Measurements from ENCODE around the gene ARHGAP42. TPM values are rescaled to one million over a fixed set of nuclear protein-coding genes. Genes with fewer than 3 reads are reported as not detected.

ARHGAP42 gene
- total and polyA plus RNA-seq, 2 experiments from 2014 or later = 0.74 to 2.7 TPM

DNA sequence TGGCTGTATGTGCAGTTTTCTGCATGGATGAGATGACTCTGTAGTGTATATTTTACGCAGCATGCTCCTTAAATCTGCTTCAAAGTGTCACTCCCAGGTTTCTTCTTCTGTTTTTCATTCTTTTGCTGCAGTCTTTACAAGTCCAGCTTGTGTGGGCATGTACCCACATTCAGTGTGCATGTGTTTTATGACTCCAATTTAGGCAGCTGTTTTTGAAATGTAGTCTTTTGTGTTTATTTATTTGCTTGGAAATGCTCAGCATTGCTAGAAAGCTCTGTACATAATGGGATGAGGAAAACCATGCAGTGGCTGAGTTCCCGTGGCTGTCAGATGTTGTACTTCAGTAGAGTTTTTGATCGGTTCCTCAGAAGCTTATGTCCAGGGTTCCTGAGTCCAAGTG is 138.5 kb downstream of the ARHGAP42 start:
- no peak for DNase-seq
- Histone ChIP-seq H3F3A (ENCODE audit: insufficient read depth) (no peaks in the 10 kb centered on the region), H3K4me1 (ENCODE audit: insufficient read depth) (no peaks in the 10 kb centered on the region), H4K20me1 (ENCODE audit: insufficient read depth) (no peaks in the 10 kb centered on the region), H2AFZ (no peak overlapping the region), H3K9me3 (ENCODE audit: low read depth) (no peaks in the 10 kb centered on the region), H3K27ac (no peak overlapping the region), H3K4me3 (no peak overlapping the region), H3K9me2 (ENCODE audit: insufficient read depth) (no peaks in the 10 kb centered on the region), H3K36me3 (ENCODE audit: low read depth) (no peaks in the 10 kb centered on the region), H3K27me3 (replicated peaks; ENCODE audit: insufficient read depth) (no peaks in the 10 kb centered on the region), H3K79me2 (ENCODE audit: insufficient read depth) (no peaks in the 10 kb centered on the region), H3K9ac (no peak overlapping the region), H3K4me2 (ENCODE audit: unreplicated experiment) (no peak overlapping the region)
- 73 to 79% methylated on average over 3 of the region's 3 CpGs for WGBS, 2 experiments (ENCODE audit: low coverage in 1 of 2, low lambda C conversion rate in 2 of 2, missing lambda C conversion rate in 2 of 2)
- in situ Hi-C loops (cut with MboI) = no loop called here
- TF ChIP-seq EZH2 (IDR thresholded peaks at IDR 0.05; ENCODE audit: insufficient read depth, poor library complexity, severe bottlenecking) = no peak
- TF ChIP-seq EZH2phosphoT487 (IDR thresholded peaks at IDR 0.05; ENCODE audit: insufficient read depth, low read depth) = no peak

DNA sequence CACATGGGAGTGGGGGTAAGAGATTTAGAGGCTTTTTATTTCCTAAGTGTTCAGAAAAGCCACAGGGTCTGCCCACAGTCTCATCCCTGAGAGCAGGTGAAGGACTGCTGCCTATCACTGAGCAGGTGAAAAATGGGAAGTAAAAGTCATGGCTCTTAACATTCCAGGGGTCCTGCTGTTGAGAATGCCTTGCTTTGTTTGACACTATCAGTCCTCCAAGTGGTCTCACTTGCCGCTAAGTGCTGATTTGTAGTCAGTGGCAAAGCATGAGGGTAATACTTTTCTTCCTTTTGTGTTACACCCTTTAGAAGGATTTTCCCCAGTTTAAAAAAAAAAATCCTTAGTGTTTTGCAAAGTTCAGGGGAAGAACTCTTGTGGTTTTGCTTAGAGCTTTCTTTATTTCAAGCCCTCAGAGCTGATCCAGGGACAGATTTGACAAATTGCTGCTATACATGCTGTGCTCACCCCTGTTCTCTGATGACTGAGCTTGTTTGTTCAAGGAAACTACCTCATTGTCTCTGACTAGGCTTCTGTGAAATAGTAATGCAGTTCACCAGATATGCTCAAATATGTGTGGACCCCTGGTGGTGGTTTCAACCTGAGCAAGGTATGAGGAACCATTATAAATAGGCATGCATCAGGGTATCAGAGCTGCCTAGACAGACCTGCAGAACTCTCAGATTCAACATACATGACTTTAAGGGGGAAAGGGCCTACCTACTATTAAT is 141.0 kb downstream of the ARHGAP42 start:
- H3K9me3 ChIP-seq (ENCODE audit: low read depth) = no peaks in the 10 kb centered on the region
- no peaks in the 10 kb centered on the region for H3K27me3 ChIP-seq (replicated peaks; ENCODE audit: insufficient read depth)
- H3K36me3 ChIP-seq (ENCODE audit: low read depth) = no peaks in the 10 kb centered on the region
- 100% methylated on average over 1 of the region's 1 CpG for WGBS, 2 experiments (ENCODE audit: low coverage in 1 of 2, low lambda C conversion rate in 2 of 2, missing lambda C conversion rate in 2 of 2)
- in situ Hi-C loops (cut with MboI) = no loop called here
- 0 out of 2 replicates have a peak, but pooled peaks cover 4% of the 10 kb centered on the region for H3F3A ChIP-seq (ENCODE audit: insufficient read depth)
- H3K27ac ChIP-seq = no peak overlapping the region
- no peak for TF ChIP-seq EZH2phosphoT487 (IDR thresholded peaks at IDR 0.05; ENCODE audit: insufficient read depth, low read depth)
- TF ChIP-seq EZH2 (IDR thresholded peaks at IDR 0.05; ENCODE audit: insufficient read depth, poor library complexity, severe bottlenecking) = no peak
- peak; percentile 14 for DNase-seq
- H3K4me3 ChIP-seq = no peak overlapping the region
- H2AFZ ChIP-seq = no peak overlapping the region
- H4K20me1 ChIP-seq (ENCODE audit: insufficient read depth) = no peaks in the 10 kb centered on the region
- H3K9ac ChIP-seq = no peak overlapping the region
- no peak overlapping the region for H3K4me2 ChIP-seq (ENCODE audit: unreplicated experiment)
- H3K4me1 ChIP-seq (ENCODE audit: insufficient read depth) = peaks cover 7% of the 10 kb centered on the region; the same call in 1 of the 2 replicates
- H3K79me2 ChIP-seq (ENCODE audit: insufficient read depth) = no peaks in the 10 kb centered on the region
- no peaks in the 10 kb centered on the region for H3K9me2 ChIP-seq (ENCODE audit: insufficient read depth)

GRCh38 chr11:100830274-100830673 is 143.2 kb downstream of the ARHGAP42 start:
- no peaks in the 10 kb centered on the region for H3K36me3 ChIP-seq (ENCODE audit: low read depth)
- no peak overlapping the region for H2AFZ ChIP-seq
- H3F3A ChIP-seq (ENCODE audit: insufficient read depth) = 0 out of 2 replicates have a peak, but pooled peaks cover 4% of the 10 kb centered on the region
- H3K9me3 ChIP-seq (ENCODE audit: low read depth) = no peaks in the 10 kb centered on the region
- TF ChIP-seq EZH2phosphoT487 (IDR thresholded peaks at IDR 0.05; ENCODE audit: insufficient read depth, low read depth) (no peak), EZH2 (IDR thresholded peaks at IDR 0.05; ENCODE audit: insufficient read depth, poor library complexity, severe bottlenecking) (no peak)
- no peak overlapping the region for H3K4me3 ChIP-seq
- H3K9me2 ChIP-seq (ENCODE audit: insufficient read depth) = no peaks in the 10 kb centered on the region
- H3K4me1 ChIP-seq (ENCODE audit: insufficient read depth) = peaks cover 7% of the 10 kb centered on the region; the same call in 1 of the 2 replicates
- whole genome bisulfite sequencing, 2 experiments (ENCODE audit: low coverage in 1 of 2, low lambda C conversion rate in 2 of 2, missing lambda C conversion rate in 2 of 2) = 75 to 79% methylated on average over 7 of the region's 7 CpGs
- no peak overlapping the region for H3K9ac ChIP-seq
- no peaks in the 10 kb centered on the region for H4K20me1 ChIP-seq (ENCODE audit: insufficient read depth)
- no peak overlapping the region for H3K27ac ChIP-seq
- no peaks in the 10 kb centered on the region for H3K27me3 ChIP-seq (replicated peaks; ENCODE audit: insufficient read depth)
- in situ Hi-C loops (cut with MboI) = no loop called here
- H3K4me2 ChIP-seq (ENCODE audit: unreplicated experiment) = no peak overlapping the region
- DNase-seq = no peak
- H3K79me2 ChIP-seq (ENCODE audit: insufficient read depth) = no peaks in the 10 kb centered on the region

DNA sequence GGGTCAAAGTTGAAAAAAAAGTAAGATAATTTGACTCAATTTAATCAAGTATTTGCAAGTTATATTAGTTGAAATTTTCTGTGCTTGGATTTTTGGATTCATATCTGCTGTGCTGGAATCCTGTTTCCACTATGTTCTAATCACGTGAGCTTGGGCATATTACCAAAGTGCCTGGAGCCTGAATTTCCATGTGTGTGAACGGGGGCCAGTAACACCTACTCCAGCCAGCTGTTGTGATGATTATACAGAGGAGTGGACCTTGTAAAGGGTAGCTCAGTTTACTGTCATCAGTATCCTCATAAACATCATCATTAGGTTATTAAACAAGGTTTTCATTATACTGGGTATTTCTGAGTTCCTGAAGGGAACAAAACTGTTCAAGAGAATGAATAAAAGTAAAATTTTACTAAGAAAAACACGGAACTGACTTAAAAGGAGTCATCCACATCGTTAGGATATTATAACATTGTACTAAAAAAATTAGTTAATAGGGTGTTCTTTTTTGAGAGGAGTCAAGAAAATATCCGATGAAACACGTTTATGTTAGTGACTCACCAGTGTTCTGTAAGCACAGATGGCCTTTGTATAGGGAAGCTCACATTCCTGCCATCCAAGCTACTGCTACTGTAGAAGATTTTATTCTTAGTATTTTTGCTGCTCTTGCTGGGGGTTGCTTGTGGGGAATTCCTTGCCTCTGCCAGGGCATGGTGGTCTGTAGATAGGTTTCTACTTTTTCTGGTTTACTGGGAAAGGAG is 144.1 kb downstream of the ARHGAP42 start:
- peak; percentile 69 for DNase-seq
- Histone ChIP-seq H3F3A (ENCODE audit: insufficient read depth) (0 out of 2 replicates have a peak, but pooled peaks cover 4% of the 10 kb centered on the region), H3K9ac (no peak overlapping the region), H3K4me1 (ENCODE audit: insufficient read depth) (peaks cover 7% of the 10 kb centered on the region; the same call in 1 of the 2 replicates), H3K9me3 (ENCODE audit: low read depth) (no peaks in the 10 kb centered on the region), H3K27me3 (replicated peaks; ENCODE audit: insufficient read depth) (no peaks in the 10 kb centered on the region), H3K4me2 (ENCODE audit: unreplicated experiment) (no peak overlapping the region), H4K20me1 (ENCODE audit: insufficient read depth) (no peaks in the 10 kb centered on the region), H3K4me3 (no peak overlapping the region), H3K79me2 (ENCODE audit: insufficient read depth) (no peaks in the 10 kb centered on the region), H3K27ac (no peak overlapping the region), H2AFZ (no peak overlapping the region), H3K9me2 (ENCODE audit: insufficient read depth) (no peaks in the 10 kb centered on the region), H3K36me3 (ENCODE audit: low read depth) (no peaks in the 10 kb centered on the region)
- no peak for TF ChIP-seq EZH2 (IDR thresholded peaks at IDR 0.05; ENCODE audit: insufficient read depth, poor library complexity, severe bottlenecking)
- TF ChIP-seq EZH2phosphoT487 (IDR thresholded peaks at IDR 0.05; ENCODE audit: insufficient read depth, low read depth) = no peak
- in situ Hi-C loops (cut with MboI) = no loop called here
- 4 to 8% methylated on average over 6 of the region's 6 CpGs for WGBS, 2 experiments (ENCODE audit: low coverage in 1 of 2, low lambda C conversion rate in 2 of 2, missing lambda C conversion rate in 2 of 2)
